ENCODE results near the gene ECE1.

- no peak for TF ChIP-seq FOS (IDR thresholded peaks at IDR 0.05; ENCODE audit: borderline replicate concordance, insufficient read depth, low read length)
- TF ChIP-seq EZH2 (IDR thresholded peaks at IDR 0.05; ENCODE audit: borderline replicate concordance, low read depth, low read length, severe bottlenecking) = no peak
- TF ChIP-seq POLR2A (IDR thresholded peaks at IDR 0.05; ENCODE audit: low read depth, low read length) = no peak
- TF ChIP-seq CTCF (IDR thresholded peaks at IDR 0.05; ENCODE audit: extremely low read depth in 1 of 2, insufficient read depth in 1 of 2, low read depth in 1 of 2, low read length in 2 of 2) = no peak
- no peak for TF ChIP-seq MYC (IDR thresholded peaks at IDR 0.05; ENCODE audit: low read depth, low read length)
- TF ChIP-seq POLR2AphosphoS5 (IDR thresholded peaks at IDR 0.05; ENCODE audit: insufficient read depth, low read depth, low read length) = no peak
- TF ChIP-seq GATA2 (IDR thresholded peaks at IDR 0.05; ENCODE audit: insufficient read depth, insufficient read length, low read depth, low read length) = no peak
- no peak for TF ChIP-seq JUN (IDR thresholded peaks at IDR 0.05; ENCODE audit: borderline replicate concordance, insufficient read depth, insufficient read length, low read depth)
Measured at GRCh38 chr1:21258331-21259134, 31.7 kb downstream of the ECE1 start.
